CD4-positive, alpha-beta T cell treated with Interleukin-10 for 1 hour (primary cell): ENCODE data around the gene RBBP8.

Experiments used
- DNase-seq: peaks from one replicate; pipeline ENCODE4 v3.0.0-alpha.2; 2020

RBBP8 gene

DNA sequence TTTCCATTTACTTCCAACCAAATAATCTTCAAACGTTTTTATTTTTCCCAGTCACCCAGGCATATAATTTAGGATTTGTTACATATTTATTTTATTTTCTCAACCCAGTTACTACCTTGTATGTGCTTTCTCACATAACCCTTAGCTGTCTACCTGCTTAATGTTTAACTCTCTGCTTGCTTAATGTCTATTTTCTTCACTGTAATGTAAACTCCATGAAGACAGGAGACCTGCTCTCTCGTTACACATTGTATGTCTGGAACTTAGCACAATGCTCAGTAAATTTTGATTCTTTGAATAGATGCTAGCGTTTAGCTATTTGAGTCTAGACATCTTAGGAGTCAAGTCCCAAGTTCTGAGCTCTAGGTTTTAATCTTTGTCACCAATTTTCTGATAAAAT, 70.2 kb downstream of the RBBP8 start:
- no peak for DNase-seq

GRCh38 chr18:23012249-23012648, 79.1 kb downstream of the RBBP8 start:
- DNase-seq, result no peak

- DNase-seq, result peak; percentile 12
These were observed 87.6 kb downstream of the RBBP8 start for GRCh38 chr18:23020555-23021294.

- DNase-seq, result no peak
These were observed 88.5 kb downstream of the RBBP8 start for GRCh38 chr18:23021623-23022022.

DNA sequence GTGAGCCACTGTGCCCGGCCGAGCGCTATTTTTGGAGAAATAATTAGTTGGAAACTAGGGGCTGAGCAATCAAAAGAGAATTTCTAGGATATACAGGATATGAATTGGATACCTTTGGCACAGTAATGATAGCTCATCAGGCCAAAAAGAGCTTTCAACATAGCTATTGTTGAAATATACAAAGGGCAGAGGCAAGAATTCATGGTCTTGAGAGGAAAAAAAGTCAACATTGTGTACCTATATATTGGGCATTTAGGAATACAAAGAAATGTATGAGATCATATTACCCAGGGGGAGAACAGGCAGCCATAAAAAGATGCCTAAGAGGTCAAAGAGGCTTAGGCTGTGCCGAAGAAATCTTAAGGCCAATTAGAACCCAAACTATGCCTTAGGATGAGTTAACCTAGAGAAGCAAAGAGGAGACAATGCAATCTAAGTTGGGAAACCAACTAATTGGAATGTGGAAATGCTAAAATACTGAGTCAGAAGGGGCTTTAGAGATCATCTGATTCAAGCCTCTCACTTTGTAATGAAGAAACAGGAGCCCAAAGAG, 99.0 kb downstream of the RBBP8 start:
- DNase-seq, result no peak

DNA sequence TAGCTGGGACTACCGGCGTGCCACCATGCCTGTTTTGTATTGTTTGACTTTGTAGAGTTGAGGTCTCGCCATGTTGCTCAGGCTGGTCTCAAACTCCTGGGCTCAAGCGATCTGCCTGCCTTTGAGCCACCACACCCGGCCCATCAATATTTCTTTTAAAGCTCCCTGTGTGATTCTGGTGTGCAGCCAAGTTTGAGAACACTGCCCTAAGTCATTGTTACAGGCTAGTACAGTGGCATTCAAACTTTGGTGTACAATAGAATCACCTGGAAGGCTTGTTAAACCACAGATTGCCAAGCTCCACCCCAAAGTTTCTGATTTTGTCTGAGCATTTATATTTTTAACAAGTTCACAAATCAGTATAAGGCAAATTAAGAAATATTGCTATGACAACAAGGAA, 99.9 kb downstream of the RBBP8 start:
- DNase-seq, result no peak

DNA sequence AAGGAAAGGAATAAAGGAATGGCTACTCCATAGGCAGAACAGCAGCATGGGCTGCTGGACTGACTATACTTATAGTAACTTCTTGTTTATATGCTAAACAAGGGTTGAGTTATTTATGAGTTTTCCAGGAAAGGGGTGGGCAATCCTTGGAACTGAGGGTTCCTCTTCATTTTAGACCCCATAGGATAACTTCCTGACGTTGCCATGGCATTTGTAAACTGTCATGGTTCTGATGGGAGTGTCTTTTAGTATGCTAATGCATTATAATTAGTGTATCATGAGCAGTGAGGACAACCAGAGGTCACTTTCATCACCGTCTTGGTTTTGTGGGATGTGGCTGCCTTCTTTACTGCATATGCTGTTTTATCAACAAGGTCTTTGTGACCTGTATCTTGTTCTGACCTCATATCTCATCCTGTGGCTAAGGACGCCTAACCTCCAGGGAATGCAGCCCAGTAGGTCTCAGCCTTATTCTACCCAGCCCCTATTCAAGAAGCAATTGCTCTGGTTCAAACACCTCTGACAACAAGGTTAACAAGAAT, 103.6 kb downstream of the RBBP8 start:
- no peak for DNase-seq

- no peak for DNase-seq
These were observed 104.5 kb downstream of the RBBP8 start for GRCh38 chr18:23037646-23038045.

DNA sequence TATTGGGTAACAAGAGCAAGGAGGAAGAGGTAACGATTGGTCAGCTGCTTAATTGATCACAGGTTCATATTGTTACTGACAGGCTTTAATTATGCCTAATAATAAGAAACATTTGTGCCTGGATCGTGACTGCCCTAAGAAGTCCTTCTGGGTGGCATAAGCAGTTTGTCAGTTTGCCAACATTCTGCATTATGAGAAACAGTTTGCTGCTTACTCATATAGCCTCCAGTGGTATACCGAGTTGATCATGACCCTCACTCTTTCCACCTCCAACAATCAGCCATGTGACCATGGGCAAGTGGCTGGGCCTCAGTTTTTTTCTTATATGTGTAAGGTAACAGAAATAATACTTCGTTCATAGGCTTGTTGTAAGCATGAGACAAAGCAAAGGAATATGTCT, 105.6 kb downstream of the RBBP8 start:
- DNase-seq, result no peak

GRCh38 chr18:23042133-23042532, 109.0 kb downstream of the RBBP8 start:
- no peak for DNase-seq

DNA sequence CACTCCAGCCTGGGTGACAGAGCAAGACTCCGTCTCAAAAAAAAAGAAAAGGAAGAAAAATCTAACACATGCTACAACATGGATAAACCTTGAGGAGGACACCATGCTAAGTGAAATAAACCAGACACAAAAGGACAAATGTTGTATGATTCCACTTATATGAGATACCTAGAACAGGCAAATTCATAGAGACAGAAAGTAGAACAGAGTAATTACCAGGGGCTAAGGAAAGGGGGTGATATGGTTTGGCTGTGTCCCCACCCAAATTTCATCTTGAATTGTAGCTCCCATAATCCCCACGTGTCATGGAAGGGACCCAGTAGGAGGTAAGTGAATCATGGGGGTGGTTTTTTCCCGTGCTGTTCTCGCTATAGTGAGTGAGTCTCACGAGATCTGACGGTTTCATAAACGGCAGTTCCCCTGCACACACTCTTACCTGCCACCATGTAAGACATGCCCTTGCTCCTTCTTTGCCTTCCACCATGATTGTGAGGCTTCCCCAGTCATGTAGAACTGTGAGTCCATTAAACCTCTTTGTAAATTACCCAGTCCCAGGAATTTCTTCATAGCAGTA, 110.8 kb downstream of the RBBP8 start:
- no peak for DNase-seq

DNA sequence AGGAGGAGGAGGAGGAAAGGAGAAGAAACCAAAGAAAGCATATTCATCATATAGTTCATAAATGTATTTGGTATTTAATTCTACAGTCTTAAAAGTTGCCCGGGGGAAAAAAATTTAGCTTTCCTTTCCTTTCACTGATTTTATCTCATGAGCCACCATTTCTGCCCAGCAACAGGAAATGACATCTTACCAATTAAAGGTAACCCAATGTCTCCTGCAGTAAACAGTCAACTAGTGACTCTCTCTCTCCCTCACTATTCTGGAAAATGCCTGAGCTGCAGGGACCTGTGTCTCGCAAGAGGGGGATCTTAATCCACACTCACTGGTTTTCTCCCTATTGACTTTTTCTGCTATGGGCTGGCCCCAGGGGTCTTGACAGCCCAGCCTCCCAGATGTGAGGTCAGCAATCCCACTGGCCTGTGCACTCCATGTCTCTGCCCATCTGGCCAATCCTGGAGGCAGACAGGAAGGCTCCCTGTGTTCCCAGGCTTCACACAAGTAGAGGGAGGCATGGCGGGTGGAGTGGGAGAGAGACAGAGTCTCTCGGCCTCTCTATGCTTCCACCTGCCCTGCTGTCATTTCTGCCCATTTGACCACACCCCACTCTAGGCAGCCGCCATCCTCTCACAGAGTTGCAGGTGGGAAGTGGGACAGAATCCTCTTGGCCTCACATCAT, 116.7 kb downstream of the RBBP8 start:
- DNase-seq, result peak; percentile 48

- DNase-seq, result no peak
These were observed 120.8 kb downstream of the RBBP8 start for GRCh38 chr18:23053776-23054457.

- DNase-seq, result no peak
These were observed 121.4 kb downstream of the RBBP8 start for GRCh38 chr18:23054553-23054952.

DNA sequence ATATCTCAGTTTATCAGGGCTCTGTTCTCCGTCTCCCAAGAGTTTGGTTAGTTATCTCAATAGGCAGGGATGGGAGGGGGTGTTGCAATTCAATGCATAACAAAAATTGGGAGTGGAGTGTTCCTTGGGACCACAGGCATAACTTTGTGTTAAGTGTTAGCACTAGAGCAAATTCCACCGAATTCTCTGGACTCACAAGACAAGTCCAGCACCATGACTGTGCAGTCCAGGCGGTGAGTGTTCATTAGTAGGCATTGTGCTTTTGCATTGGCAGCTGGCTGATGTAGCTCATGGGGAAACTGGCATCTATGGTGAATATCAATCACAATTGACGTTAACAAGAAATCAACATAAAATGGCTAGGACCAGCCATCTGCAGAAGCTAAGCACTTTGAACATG, 123.2 kb downstream of the RBBP8 start:
- no peak for DNase-seq

GRCh38 chr18:23057096-23057495, 124.0 kb downstream of the RBBP8 start:
- DNase-seq, result no peak

DNA sequence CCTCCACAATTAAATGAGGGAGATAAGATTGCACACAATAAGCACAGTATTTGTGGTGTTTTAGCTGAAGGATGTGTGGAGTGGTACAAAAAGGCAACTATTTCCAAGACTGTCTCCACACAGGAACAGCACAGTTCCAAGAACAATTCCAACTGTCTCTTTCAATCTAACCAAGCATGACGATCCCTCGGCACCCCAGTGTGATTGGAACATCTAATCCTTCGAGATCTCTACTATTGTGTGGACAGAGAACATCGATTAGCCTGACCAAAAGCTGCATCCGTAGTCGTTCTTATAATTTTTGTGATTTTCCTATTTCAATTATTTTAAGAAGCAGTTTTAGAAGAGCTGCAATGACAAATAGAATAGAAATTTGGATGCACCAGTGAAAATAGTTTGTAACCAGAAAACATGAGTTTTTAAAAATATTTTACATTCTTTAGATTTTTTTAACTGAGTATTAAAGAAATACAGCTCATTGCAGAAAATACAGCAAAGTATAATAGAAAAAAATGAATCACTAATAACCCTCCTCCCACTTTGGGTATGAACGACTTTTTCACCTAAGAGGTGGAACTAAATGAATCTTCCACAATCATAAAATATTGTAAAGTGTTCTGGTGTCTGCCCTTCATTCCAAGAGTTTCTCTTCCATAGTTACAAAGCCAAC, 125.8 kb downstream of the RBBP8 start:
- no peak for DNase-seq

GRCh38 chr18:23059541-23060465, 126.7 kb downstream of the RBBP8 start:
- DNase-seq, result no peak

- no peak for DNase-seq
These were observed 128.9 kb downstream of the RBBP8 start for GRCh38 chr18:23062011-23062410.

DNA sequence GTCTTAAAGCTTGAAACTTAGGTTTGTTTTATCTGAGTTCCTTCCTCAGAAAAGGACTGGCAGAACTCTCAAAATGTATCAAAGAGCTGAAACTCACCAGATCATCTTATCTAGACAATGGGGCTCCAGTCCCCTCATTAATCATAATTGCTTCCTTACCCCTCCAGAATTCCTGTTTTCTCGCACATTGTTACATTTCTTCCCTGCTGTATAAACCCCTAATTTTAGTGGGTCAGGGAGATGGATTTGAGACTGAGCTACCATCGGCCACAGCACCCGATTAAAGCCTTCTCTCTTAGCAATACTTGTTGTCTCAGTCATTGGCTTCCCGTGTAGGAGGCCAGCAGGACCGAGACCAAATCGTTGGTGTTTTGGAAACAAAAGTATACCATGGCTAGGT, 130.4 kb downstream of the RBBP8 start:
- no peak for DNase-seq

DNA sequence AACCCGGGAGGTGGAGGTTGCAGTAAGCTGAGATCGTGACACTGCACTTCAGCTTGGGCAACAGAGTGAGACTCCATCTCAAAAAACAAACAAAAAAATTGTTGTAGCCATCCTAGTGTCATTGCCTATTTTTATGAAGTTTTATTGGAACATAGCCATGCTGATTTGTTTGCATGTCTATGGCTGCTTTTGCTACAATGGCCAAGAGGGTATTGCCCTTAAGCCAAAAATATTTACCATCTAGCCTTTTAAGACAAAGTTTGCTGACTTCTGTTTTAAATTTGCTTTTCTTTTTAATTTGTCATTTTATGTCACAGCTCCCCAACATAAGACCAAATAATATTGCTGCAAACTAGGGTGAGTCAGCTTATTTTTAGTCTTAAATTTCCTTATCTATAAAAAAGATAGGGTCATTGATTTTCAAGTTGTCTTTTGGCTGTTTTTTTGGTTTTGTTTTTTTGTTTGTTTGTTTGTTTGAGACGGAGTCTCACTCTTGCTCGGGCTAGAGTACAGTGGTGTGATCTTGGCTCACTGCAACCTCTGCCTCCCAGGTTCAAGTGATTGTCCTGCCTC, 132.2 kb downstream of the RBBP8 start:
- no peak for DNase-seq
